ENCODE data around the gene TSFM. TPM values are rescaled to one million over a fixed set of nuclear protein-coding genes. Genes with fewer than 3 reads are reported as not detected.

TSFM gene
- total RNA-seq, 2 experiments from 2014 or later = 35.2 to 49.8 TPM

DNA sequence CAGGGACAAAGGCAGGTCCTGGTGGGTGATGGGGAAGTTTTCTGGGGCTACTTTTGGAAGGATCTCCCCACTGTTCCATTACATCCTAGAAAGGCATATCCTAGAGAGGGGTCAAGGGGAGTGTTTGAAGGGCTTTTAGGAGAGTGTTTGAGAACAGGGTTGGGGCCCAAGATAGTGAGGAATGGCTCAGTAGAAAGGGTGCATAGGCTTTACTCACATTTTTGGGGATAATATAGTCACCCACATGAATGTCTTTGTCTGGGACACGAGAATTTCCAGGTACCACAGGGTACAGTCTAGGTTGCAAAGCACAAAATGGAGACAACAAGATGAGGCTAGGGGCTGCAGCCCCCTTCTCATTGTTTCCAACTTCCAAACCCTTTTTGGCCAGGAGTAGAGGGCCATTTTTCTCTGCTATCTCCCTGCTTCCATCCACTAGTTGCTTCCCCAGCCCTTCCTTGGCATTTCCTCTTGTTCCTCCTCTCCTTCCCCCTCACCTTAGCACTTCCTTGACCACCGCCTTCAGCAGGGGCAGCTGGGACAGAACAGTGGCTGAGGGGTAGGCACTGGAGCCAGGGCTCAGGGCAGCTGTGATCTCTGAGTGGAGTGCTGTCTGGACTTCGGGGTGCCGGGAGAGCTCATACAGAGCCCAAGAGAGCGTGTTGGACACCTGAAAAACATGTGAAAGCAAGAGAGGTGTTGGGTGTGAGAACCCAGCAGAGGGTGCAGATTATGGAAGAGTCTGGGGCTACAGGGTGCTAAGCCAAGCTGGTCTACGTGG, 18.5 kb upstream of the TSFM start:
- POLR2A ChIA-PET = no interaction called here
- Histone ChIP-seq H3K79me2 (ENCODE audit: insufficient read depth, low read depth, low read length) (0 out of 2 replicates have a peak, but pooled peaks cover 7% of the 10 kb centered on the region), H2AFZ (ENCODE audit: low read length) (no peak overlapping the region), H3K9me3 (ENCODE audit: low read length) (no peaks in the 10 kb centered on the region), H3K4me2 (ENCODE audit: low read length) (no peak overlapping the region), H3K4me1 (ENCODE audit: insufficient read depth, low read length, poor library complexity, severe bottlenecking) (peaks cover 7% of the 10 kb centered on the region), H4K20me1 (ENCODE audit: insufficient read depth, low read length) (peaks cover 10% of the 10 kb centered on the region; the same call in 1 of the 2 replicates), H3K4me3 (ENCODE audit: low read depth, low read length, poor library complexity, severe bottlenecking) (no peak overlapping the region), H3K9me2 (ENCODE audit: insufficient read depth, low read length) (no peaks in the 10 kb centered on the region), H3K36me3 (ENCODE audit: insufficient read depth, low read length) (peaks cover 46% of the 10 kb centered on the region), H3K27ac (ENCODE audit: low read depth, low read length, poor library complexity, severe bottlenecking) (no peak overlapping the region)
- CTCF ChIA-PET (ENCODE audit: unreplicated experiment) = no interaction called here
- no TSS peak for BruUV-seq (replicated peaks)
- no peak for TF ChIP-seq CTCF (conservative IDR thresholded peaks at IDR 0.05; ENCODE audit: low read length)
- no peak for TF ChIP-seq EZH2phosphoT487 (IDR thresholded peaks at IDR 0.05; ENCODE audit: borderline replicate concordance, low read depth, low read length)
- no peak for DNase-seq (ENCODE audit: low spot score)
- intact Hi-C loops (cut with micrococcal nuclease; ENCODE audit: unreplicated experiment) = no loop called here

DNA sequence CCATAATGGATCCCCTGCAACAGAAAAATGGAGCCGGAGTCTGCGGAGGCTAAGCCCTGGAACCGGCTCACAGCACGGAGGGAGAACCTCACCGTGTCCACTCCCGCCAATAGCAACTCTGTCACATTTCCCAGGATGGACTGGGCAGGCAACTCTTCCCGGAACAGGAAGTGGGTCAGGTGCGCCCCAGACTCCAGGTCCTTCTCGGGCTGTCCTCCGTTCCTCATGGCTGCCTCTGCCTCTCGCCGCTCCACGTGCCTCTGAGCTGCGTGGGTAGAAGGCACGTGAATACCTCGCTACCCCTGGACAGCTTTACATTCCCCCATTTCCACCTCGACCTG, 18.0 kb upstream of the TSFM start:
- ChIA-PET POLR2A (no interaction called here), CTCF (ENCODE audit: unreplicated experiment) (interaction anchor here (1.4 kb wide), 1 partner anchor 9 kb away, joined by 3 read pairs; no protein-coding TSS in a partner anchor)
- DNase-seq (ENCODE audit: low spot score) = no peak
- Histone ChIP-seq H3K79me2 (ENCODE audit: insufficient read depth, low read depth, low read length) (0 out of 2 replicates have a peak, but pooled peaks cover 7% of the 10 kb centered on the region), H3K4me2 (ENCODE audit: low read length) (peak overlapping the region; percentile 30; the same call in 1 of the 2 replicates), H3K4me1 (ENCODE audit: insufficient read depth, low read length, poor library complexity, severe bottlenecking) (peaks cover 7% of the 10 kb centered on the region), H3K4me3 (ENCODE audit: low read depth, low read length, poor library complexity, severe bottlenecking) (no peak overlapping the region), H4K20me1 (ENCODE audit: insufficient read depth, low read length) (peaks cover 9% of the 10 kb centered on the region; the same call in 1 of the 2 replicates), H3K9me3 (ENCODE audit: low read length) (no peaks in the 10 kb centered on the region), H2AFZ (ENCODE audit: low read length) (no peak overlapping the region), H3K9me2 (ENCODE audit: insufficient read depth, low read length) (no peaks in the 10 kb centered on the region), H3K36me3 (ENCODE audit: insufficient read depth, low read length) (peaks cover 46% of the 10 kb centered on the region), H3K27ac (ENCODE audit: low read depth, low read length, poor library complexity, severe bottlenecking) (no peak overlapping the region)
- no TSS peak for BruUV-seq (replicated peaks)
- intact Hi-C loops (cut with micrococcal nuclease; ENCODE audit: unreplicated experiment) = no loop called here
- no peak for TF ChIP-seq EZH2phosphoT487 (IDR thresholded peaks at IDR 0.05; ENCODE audit: borderline replicate concordance, low read depth, low read length)
- TF ChIP-seq CTCF (conservative IDR thresholded peaks at IDR 0.05; ENCODE audit: low read length) = no peak

All from OCI-LY7 (cell line).